WTC11 (cell line): ENCODE results near the gene ALKBH4. TPM values are rescaled to one million over a fixed set of nuclear protein-coding genes. Genes with fewer than 3 reads are reported as not detected.

Source experiments
- ATAC-seq: fragments of 200-7000 bp; cut with Tn5 transposase; 2 replicates; pipeline ENCODE4 v1.10.0; 2021; ENCODE audit warnings: mild to moderate bottlenecking, moderate library complexity
- CTCF ChIA-PET: fragments of 300-600 bp; sonication (Branson Sonifier 250); formaldehyde crosslinking; loops from one replicate; lab custom pipeline; 2021; ENCODE audit warnings: antibody characterized with exemption; lab: Charles Lee
- POLR2A ChIA-PET: fragments of 350-600 bp; sonication (Branson Sonifier 250); formaldehyde crosslinking; loops from one replicate; lab custom pipeline; 2021; ENCODE audit warnings: antibody characterized with exemption; lab: Charles Lee
- DNase-seq: peaks from one replicate; pipeline ENCODE4 v3.0.0; 2021; ENCODE audit warnings: low spot score
- H3K27ac Mint-ChIP-seq: 2 replicates; pipeline ENCODE4 v1.8.0; 2021; ENCODE audit warnings: mixed read lengths
- H3K27me3 Mint-ChIP-seq: 2 replicates; pipeline ENCODE4 v1.8.0; 2021; ENCODE audit warnings: low read depth, mild to moderate bottlenecking, moderate library complexity, mixed read lengths
- H3K36me3 Mint-ChIP-seq: 2 replicates; pipeline ENCODE4 v1.8.0; 2021; ENCODE audit warnings: mixed read lengths
- H3K4me1 Mint-ChIP-seq: 2 replicates; pipeline ENCODE4 v1.8.0; 2022; ENCODE audit warnings: mixed read lengths
- H3K4me3 Mint-ChIP-seq: 2 replicates; pipeline ENCODE4 v1.8.0; 2021; ENCODE audit warnings: mild to moderate bottlenecking, moderate library complexity, mixed read lengths
- H3K9me3 Mint-ChIP-seq: 2 replicates; pipeline ENCODE4 v1.8.0; 2021; ENCODE audit warnings: mixed read lengths
- AR ChIP-seq: fragments of 250-450 bp; sonication (Bioruptor Pico); IDR thresholded peaks from 2 replicates; pipeline ENCODE4 v1.9.0; 2021; ENCODE audit warnings: mild to moderate bottlenecking
- ARID4B ChIP-seq: sonication (generic); formaldehyde crosslinking; IDR thresholded peaks from 2 replicates; pipeline ENCODE4 v1.8.0; 2023; ENCODE audit warnings: missing genetic modification reagents, mild to moderate bottlenecking, borderline replicate concordance
- CREM ChIP-seq: sonication (generic); formaldehyde crosslinking; IDR thresholded peaks from 2 replicates; pipeline ENCODE4 v1.8.1; 2022; ENCODE audit warnings: mild to moderate bottlenecking, missing genetic modification reagents, moderate library complexity
- E2F1 ChIP-seq: sonication (generic); formaldehyde crosslinking; IDR thresholded peaks from 2 replicates; pipeline ENCODE4 v1.8.0; 2022; ENCODE audit warnings: mild to moderate bottlenecking, missing genetic modification reagents
- ESRRA ChIP-seq: sonication (generic); formaldehyde crosslinking; IDR thresholded peaks from 2 replicates; pipeline ENCODE4 v1.8.1; 2022; ENCODE audit warnings: mild to moderate bottlenecking, missing genetic modification reagents, borderline replicate concordance
- ETV6 ChIP-seq: sonication (generic); formaldehyde crosslinking; IDR thresholded peaks from 2 replicates; pipeline ENCODE4 v1.8.1; 2022; ENCODE audit warnings: mild to moderate bottlenecking, missing genetic modification reagents
- FOXJ3 ChIP-seq: sonication (generic); formaldehyde crosslinking; IDR thresholded peaks from 2 replicates; pipeline ENCODE4 v1.9.0; 2021; ENCODE audit warnings: missing genetic modification reagents, mild to moderate bottlenecking, borderline replicate concordance
- FOXK1 ChIP-seq: sonication (generic); formaldehyde crosslinking; IDR thresholded peaks from 2 replicates; pipeline ENCODE4 v1.8.0; 2022; ENCODE audit warnings: mild to moderate bottlenecking, moderate library complexity, missing genetic modification reagents
- FOXP4 ChIP-seq: sonication (generic); formaldehyde crosslinking; IDR thresholded peaks from 2 replicates; pipeline ENCODE4 v1.8.0; 2022; ENCODE audit warnings: mild to moderate bottlenecking, missing genetic modification reagents
- NFYB ChIP-seq: sonication (generic); formaldehyde crosslinking; conservative IDR thresholded peaks from 2 replicates; pipeline ENCODE4 v1.8.0; 2022; ENCODE audit warnings: low read depth, missing genetic modification reagents
- OVOL2 ChIP-seq: fragments of 250-450 bp; sonication (Bioruptor Pico); IDR thresholded peaks from 2 replicates; pipeline ENCODE4 v1.9.0; 2021; ENCODE audit warnings: mild to moderate bottlenecking, borderline replicate concordance
- SMAD3 ChIP-seq: sonication (generic); formaldehyde crosslinking; IDR thresholded peaks from 2 replicates; pipeline ENCODE4 v1.8.0; 2022; ENCODE audit warnings: missing genetic modification reagents, mild to moderate bottlenecking, borderline replicate concordance
- SOX15 ChIP-seq: fragments of 250-450 bp; sonication (Bioruptor Pico); IDR thresholded peaks from 2 replicates; pipeline ENCODE4 v1.9.0; 2021; ENCODE audit warnings: mild to moderate bottlenecking
- TEAD4 ChIP-seq: sonication (generic); formaldehyde crosslinking; IDR thresholded peaks from 2 replicates; pipeline ENCODE4 v1.8.0; 2022; ENCODE audit warnings: mild to moderate bottlenecking, missing genetic modification reagents
- TP53 ChIP-seq: sonication (generic); formaldehyde crosslinking; IDR thresholded peaks from 2 replicates; pipeline ENCODE4 v1.8.1; 2023; ENCODE audit warnings: mild to moderate bottlenecking, missing genetic modification reagents
- USF1 ChIP-seq: sonication (generic); formaldehyde crosslinking; IDR thresholded peaks from 2 replicates; pipeline ENCODE4 v1.8.0; 2022; ENCODE audit warnings: mild to moderate bottlenecking, missing genetic modification reagents
- ZNF121 ChIP-seq: sonication (generic); formaldehyde crosslinking; IDR thresholded peaks from 2 replicates; pipeline ENCODE4 v1.8.0; 2023; ENCODE audit warnings: missing genetic modification reagents
- ZNF671 ChIP-seq: fragments of 250-450 bp; sonication (Bioruptor Pico); IDR thresholded peaks from 2 replicates; pipeline ENCODE4 v1.8.0; 2021; ENCODE audit warnings: mild to moderate bottlenecking
- total RNA-seq: library from RNA; stranded (reverse); gene quantifications from 3 replicates; pipeline ENCODE4 v1.2.3, GENCODE V29; 2021

The ALKBH4 gene
- total RNA-seq, 1 experiment from 2014 or later: 20.4 TPM

- Mint-ChIP-seq H3K27ac (peak overlapping the region; percentile 70; the same call in 1 of the 2 replicates), H3K36me3 (peaks cover 4% of the 10 kb centered on the region; the same call in 1 of the 2 replicates)
- POLR2A ChIA-PET: interaction anchor here (1.0 kb wide), 1 partner anchor 10 kb away, joined by 3 read pairs; no protein-coding TSS in a partner anchor
- TF ChIP-seq NFYB (CRISPR knock-in tag) (no peak), ZNF121 (CRISPR knock-in tag) (0 out of 2 replicates have a peak, but pooled peaks have one; percentile 29), FOXK1 (CRISPR knock-in tag) (no peak)
- TF ChIP-seq, all 79 proteins: peak for 1
- CTCF ChIA-PET: interaction anchor here (5.3 kb wide), 1 partner anchor 27 kb away, joined by 21 read pairs; no protein-coding TSS in a partner anchor
- Mint-ChIP-seq H3K27me3 (no peaks in the 10 kb centered on the region), H3K4me3 (peak overlapping the region; percentile 75), H3K4me1 (peaks cover 29% of the 10 kb centered on the region), H3K9me3 (no peaks in the 10 kb centered on the region)
- ATAC-seq (no peak), DNase-seq (no peak)
These were observed 32.9 kb downstream of the ALKBH4 start for GRCh38 chr7:102431617-102432298.

- TF ChIP-seq ARID4B: no peak
- no peak for TF ChIP-seq ZNF671 (CRISPR knock-in tag)
- no peak for TF ChIP-seq ETV6 (CRISPR knock-in tag)
- TF ChIP-seq SOX15 (CRISPR knock-in tag): no peak
- TF ChIP-seq TP53 (CRISPR knock-in tag): no peak
- no peak for TF ChIP-seq ESRRA (CRISPR knock-in tag)
- no peak for TF ChIP-seq E2F1 (CRISPR knock-in tag)
- no peak for TF ChIP-seq CREM
- TF ChIP-seq USF1 (CRISPR knock-in tag): no peak
- no peak for TF ChIP-seq FOXP4 (CRISPR knock-in tag)
- TF ChIP-seq FOXJ3: no peak
- no peak for TF ChIP-seq TEAD4 (CRISPR knock-in tag)
- no peak for TF ChIP-seq AR (CRISPR knock-in tag)
- no peak for TF ChIP-seq SMAD3
- no peak for TF ChIP-seq OVOL2 (CRISPR knock-in tag)
- ATAC-seq (no peak), DNase-seq (no peak)
- Mint-ChIP-seq H3K27ac (peak overlapping the region; percentile 2; the same call in 1 of the 2 replicates), H3K36me3 (peaks cover 26% of the 10 kb centered on the region), H3K9me3 (no peaks in the 10 kb centered on the region), H3K4me1 (peaks cover 24% of the 10 kb centered on the region), H3K27me3 (no peaks in the 10 kb centered on the region), H3K4me3 (no peak overlapping the region)
- ChIA-PET CTCF (interaction anchor here (0.5 to 2.0 kb wide), 3 partner anchors 17 to 130 kb away, joined by 3 to 7 read pairs (median 4); no protein-coding TSS in a partner anchor), POLR2A (no interaction called here)
These were observed 35.3 kb downstream of the ALKBH4 start for GRCh38 chr7:102429141-102429899.
